Measurements from ENCODE around the gene BAIAP2L1.
"Not testable (repeated sequence)": the region's sequence is repeated elsewhere in the genome, so short reads cannot be mapped to it uniquely, and the experiment has no call there.

BAIAP2L1 gene

DNA sequence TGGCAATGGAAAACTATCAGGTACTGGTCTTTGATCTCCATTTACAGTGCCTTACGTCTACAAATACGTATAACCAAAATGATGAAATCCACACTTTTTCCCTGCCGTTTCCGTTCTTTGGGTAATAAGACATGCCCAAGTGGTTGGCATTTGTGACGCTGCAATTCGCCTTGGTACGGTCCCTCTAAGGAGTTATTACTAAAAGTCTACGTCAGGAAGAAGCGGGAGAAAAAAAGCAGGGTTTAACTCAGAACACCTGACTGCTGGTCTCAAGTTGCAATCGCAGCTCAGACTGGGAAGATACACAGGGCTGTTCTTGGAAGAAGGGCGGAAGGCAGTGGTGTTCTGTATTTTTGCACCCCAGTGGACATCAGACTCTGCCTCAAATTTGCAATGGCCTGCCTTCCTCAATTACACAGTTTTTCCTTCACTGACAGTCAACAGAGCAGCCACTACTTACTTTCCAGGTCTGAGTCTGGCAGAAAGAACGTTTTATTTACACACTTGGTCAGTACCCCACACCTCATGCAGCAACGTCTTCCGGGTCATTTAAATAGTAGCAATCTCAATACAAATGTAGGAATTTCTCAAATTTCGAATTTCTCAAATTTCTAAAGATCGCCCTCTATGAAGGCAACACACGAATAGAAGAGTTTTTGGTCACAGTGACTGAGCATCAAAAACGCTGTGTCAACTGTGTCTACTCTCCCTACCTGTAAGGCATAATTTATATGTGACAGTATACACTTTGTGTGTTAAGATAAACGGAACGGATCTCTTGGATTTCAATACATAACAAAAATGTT, 2.1 kb downstream of the BAIAP2L1 start:
- DNase-seq: no peak

DNA sequence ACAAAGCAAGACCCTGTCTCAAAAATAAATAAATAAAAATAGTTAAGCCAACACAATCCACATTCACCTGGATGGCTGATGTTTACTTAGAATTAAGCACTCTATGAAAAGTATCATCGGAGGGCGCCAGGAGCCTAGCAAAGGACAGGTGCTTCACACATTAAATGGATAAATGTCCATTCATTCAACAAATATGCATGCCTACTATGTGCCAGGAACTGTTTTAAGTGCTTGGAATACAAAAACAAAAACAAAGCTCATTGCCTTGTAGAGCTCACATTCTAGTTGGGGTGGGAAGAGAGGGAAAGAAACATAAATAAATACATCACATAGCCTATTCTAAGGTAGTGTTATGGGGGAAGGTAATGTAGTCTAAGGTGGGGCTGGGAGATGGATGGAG, 4.1 kb downstream of the BAIAP2L1 start:
- no peak for DNase-seq

DNA sequence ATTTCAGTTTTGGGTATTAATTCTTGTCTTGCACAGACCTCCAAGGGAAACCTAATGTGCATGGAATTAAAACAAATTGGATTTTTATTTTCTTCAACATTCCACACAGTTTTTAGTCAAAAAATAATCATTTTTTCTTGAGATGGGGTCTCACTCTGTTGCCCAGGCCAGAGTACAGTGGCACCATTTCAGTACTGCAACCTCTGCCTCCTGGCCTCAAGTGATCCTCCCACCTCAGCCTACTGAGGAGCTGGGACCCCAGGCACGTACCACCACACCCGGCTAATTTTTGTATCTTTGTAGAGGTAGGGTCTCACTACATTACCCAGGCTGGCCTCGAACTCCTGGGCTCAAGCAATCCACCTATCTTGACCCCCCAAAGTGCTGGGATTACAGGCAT, 4.9 kb downstream of the BAIAP2L1 start:
- no peak for DNase-seq

DNA sequence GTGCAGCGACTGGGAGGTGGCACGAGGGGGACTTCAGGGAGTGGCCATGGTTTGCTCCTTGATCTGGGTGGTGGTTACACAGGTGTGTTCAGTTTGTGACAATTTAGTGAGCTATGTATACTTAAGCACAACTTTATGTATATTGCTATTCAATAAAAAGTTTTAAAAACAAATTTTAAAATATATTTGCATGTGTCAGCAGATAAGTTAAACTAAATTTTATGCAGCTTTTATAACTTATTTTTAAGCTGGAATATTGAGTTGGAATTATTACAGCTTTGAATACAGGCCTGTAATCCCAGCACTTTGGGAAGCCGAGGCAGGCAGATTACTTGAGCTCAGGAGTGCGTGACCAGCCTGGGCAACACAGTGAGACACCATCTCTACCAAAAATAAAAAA, 5.4 kb downstream of the BAIAP2L1 start:
- DNase-seq: no peak

DNA sequence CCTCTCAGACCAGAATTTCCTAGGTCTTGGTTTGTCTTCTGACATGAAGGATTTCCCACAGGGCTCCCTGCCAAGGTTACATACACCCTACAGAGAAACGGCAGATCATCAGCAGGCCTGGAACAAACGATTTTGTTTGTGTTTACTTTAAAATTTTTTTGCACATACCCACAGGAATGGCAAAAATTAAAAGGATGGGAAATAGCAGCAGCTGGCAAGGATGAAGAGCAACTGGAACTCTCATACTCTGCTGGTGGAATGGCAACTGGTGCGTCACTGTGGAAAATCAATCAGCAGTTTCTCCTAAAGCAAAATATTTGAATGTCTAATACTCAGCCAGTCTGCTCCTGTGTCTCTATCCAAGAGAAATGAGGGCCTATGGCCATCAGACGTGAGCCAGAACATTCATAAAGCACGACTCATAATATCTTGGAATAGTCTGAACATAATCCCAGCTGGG, 6.5 kb downstream of the BAIAP2L1 start:
- no peak for DNase-seq

DNA sequence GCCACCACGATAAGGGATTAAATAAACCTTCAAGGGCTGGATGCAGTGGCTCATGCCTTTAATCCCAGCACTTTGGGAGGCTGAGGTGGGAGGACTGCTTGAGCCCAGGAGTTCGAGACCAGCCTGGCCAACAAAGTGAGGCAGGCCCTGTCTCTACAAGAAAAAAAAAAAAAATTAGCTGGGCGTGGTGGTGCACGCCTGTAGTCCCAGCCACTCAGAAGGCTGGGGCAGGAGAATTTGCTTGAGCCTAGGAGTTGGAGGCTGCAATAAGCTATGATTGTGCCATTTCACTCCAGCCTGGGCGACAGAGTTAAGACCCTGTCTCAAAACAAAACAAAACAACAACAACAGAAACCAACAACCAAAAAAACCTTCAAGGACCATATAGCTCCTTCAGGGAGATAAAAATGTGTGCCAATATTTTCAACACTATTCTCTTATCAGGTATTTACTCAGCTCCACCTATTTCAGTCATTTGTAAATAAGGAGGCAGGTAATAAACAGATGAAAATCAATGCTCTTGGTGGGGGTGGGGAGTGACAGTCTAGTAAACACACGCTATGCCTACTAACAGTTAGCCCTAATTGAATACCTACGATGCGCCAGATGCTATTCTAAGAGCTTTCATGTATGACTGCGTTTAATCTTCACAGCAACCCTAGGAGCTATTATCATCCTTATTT, 13.2 kb downstream of the BAIAP2L1 start:
- DNase-seq: no peak

DNA sequence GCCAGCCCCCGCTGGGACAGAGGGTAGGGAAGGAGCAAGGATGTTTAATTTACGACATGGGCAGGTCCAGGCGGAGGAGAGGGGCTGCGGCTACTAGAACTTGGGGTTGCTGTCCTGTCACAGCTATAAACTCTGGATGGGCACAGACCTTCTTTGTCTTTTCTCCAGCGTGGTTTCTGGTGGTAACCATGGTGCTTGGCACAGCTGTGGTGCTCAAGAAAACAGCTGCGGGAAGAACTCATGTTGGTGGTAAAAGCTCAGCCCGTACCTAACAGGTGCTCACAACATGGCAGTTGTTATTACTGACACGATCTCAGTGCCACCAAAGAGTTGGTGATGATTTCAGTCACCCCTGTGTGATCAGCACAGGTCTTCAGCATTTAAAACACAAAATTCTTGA, 13.8 kb downstream of the BAIAP2L1 start:
- no peak for DNase-seq

DNA sequence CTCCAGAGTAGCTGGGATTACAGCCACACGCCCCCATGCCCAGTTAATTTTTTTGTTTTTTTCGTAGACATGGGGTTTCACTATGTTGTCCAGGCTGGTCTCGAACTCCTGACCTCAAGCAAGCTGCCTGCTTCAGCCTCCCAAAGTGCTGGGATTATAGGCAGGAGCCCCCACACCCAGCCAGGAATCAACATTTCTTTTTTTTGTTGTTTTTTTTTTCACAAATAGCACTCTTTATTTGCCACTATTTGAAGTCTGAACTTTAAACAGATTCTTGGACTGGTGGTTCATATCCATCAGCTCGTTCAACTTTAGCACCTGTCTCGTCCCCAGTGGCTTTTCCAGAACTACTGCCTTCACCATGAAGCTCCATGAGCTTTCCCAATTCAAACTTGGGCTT, 15.4 kb downstream of the BAIAP2L1 start:
- not testable (repeated sequence) for DNase-seq

DNA sequence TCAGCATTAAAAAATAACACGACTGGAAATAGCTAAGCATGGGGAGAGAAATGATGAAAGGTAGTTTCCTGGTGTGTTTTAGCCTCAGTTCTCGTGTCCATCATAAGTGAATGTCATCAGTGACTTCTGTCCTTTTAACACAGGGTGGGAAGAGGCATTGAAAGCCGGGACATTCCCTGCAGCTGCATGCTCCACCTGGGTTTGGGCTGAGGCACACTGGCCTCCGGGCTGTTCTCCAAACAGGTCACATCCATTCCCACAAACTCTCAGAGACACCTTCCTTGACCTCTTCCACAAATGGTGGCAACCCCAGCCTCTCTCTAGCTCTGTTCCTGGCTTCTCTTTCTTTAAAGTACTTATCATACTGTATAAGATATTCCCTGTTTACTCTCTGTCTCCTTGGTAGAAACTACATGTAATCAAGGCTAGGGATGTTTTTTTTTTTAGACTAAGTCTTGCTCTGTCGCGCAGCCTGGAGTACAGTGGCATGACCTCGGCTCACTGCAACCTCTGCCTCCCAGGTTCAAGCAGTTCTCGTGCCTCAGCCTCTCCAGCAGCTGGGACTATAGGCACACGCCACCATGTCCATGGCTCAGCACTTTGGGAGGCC, 22.6 kb downstream of the BAIAP2L1 start:
- no peak for DNase-seq

DNA sequence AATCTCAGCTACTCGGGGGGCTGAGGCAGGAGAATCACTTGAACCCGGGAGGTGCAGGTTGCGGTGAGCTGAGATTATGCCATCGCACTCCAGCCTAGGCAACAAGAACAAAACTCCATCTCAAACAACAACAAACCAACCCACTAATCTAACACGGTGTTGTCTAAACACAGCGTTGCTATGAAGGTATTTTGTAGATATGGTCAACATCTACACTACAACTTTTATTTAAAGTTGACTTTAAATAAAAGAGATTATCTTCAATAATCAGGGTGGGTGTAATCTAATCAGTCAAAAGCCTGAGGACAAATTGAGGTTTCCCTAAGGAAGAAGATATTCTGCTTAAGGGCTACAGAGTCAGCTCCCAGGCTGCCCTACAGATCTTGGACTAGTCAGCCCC, 24.2 kb downstream of the BAIAP2L1 start:
- DNase-seq: no peak

DNA sequence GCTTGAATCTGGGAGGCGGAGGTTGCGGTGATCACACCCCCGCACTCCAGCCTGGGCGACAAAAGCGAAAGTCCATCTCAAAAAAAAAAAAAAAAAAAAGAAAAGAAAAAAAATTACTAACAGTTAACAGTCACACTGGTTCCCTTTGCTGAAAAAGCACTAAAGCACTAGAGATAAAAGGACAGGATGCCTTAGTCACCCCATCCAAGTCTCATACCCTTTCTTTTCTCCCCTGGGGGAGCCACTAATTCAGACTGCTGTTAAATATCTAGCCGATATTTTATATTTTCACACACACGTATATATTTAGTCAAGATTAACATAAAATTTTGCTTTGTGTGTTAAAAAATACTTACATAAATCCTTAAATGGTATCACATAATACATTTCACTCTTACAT, 25.2 kb downstream of the BAIAP2L1 start:
- DNase-seq: no peak

DNA sequence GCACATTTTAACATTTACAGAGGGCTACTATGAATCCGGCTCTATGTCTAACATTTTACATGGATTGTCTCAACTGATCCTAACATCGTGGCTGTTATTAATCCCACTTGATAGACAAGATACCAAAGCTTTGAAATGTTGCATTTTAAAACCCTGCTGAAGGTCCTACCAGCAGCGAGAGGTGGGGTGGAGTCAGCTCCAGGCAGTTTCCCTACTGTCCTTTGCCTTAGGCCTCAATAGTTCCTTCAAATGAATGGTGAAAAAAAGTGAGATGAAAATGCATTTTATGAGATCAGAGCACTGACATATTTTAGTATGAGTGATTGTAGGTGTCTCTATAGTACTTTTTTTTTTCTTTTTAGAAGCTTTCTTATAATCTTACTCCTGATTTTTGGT, 26.6 kb downstream of the BAIAP2L1 start:
- no peak for DNase-seq

DNA sequence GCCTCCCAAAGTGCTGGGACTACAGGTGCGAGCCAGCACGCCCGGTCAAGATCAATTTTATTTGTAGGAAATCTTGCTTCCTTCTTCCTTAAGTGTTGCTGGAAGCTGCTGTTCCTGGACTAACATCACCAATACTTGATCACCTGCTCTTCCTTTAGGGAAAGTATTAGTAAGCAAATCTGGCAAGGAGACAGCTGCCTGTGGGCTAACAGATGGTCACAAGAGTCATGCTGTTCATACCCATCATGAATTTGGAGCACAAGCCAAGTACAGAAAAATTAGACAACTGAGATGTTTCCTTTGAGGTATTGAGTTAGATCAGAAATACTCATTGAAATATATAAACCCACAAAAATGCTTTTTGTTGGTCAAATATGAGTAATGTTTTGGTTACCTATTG, 27.9 kb downstream of the BAIAP2L1 start:
- no peak for DNase-seq

DNA sequence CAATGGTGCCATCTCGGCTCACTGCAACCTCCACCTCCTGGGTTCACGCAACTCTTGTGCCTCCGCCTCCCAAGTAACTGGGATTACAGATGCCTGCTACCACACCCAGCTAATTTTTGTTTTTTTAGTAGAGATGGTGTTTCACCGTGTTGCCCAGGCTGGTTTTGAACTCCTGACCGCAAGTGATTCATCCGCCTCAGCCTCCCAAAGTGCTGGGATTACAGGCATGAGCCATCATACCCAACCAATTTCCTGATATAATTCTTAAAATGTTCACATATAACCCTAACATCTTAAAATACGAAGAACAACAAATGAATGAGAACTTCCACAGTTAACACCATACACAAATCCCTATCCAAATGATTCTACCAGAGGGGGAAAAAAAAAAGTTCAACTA, 31.2 kb downstream of the BAIAP2L1 start:
- no peak for DNase-seq

DNA sequence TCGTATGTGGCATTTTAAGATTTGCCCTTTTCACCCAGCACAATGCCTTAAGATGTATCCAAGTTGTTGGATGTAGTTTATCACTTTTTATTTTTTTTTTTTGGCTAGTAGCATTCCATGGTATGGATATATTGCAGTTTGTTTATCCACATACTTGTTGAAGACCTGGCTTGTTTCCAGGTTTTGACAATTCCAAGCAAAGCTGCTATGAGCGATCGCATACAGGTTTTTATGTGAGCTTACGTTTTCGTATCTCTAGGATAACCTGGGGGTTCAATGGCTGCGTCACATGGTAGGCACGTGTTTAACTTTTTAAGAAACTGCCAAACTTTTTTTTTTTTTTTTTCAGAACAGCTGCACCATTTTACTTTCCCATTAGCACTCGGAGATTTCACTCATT, 32.2 kb downstream of the BAIAP2L1 start:
- DNase-seq: no peak

DNA sequence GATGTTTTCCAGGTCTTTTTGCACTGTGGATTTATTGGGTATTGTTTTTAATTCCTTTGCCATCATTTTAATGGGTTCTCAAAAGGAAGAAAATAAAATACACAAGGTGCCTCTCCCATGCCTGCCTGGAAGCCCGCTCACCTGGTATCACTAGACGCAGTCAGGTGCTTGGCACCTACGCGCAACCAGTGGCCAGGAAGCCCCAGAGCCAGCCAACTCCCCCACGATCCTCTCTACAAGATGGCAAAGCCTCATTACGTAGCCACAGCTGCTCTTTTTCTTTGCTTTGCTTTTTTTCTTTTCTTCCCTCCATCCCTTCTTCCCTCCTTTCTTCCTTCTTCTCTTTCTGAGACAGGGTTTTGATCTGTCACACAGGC, 34.3 kb downstream of the BAIAP2L1 start:
- DNase-seq: no peak

DNA sequence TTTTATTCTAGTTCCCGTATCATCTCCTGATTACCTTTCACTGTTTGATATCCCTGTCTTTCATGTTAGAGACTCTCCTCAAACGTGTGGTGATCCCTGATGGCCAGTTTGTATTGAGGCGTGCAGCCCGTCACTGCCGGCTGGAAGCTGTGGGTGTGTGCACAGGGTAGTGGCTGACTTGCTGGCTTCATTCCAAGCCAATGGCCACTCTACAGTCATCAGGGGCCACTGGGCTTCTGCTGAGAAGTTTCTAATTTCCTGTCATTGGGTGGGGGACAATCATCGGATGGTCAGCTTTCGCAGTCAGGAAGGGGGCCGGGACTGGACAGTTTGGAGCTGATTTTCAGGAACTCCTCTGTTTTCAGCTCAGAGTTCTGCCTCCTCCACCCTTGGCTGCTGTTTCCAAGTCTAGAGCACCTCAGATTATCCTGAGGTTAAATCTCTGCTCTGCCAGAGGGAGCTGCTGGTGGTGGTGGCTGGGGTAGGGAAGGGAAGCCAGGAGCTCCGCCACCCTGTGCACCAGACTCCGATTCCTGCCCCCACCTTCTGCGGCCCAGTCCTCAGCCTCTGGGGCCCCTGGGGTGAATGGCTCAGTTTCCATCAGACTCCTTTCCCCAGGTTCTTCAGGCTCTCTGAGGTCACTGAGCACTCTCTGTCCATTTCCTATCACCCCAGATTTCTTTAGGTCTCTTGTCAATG, 34.9 kb downstream of the BAIAP2L1 start:
- no peak for DNase-seq

DNA sequence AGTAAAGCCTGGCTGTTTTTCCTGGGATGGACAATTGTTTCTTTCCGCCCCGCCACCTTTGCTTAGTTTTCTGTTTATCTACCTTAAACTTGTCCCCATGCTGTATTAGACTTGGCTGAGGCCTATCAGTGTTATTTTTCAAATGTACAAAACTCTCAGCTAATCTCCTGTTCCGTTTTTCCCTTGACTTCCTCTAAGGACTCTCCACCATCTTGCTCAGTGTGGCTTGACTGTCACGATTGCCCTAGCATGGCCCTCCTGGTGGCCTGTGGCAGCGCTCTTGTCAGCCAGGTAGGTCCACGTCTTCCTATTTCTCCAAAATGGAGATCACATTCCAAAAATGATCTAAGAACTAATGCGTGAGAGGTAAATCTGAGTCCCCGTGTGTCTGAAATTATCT, 36.7 kb downstream of the BAIAP2L1 start:
- no peak for DNase-seq

DNA sequence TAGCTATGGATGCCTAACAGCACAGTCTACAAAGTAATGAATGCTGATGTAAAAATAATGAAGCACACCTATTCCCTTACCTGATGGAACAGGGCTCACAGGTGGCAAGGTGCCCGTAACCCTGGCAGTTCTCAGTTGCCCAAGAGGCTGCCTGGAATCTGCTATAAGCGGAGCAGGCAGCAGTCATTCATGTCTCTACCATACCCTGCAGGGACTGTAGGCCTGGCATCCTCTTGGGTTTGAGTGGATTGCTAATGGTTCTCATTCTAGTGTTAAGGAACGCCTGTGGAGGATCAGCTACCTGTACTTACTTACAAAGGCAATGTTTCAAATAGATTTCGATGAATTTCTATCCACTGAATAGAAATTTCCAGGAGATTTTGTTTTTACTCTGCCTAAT, 38.4 kb downstream of the BAIAP2L1 start:
- no peak for DNase-seq

DNA sequence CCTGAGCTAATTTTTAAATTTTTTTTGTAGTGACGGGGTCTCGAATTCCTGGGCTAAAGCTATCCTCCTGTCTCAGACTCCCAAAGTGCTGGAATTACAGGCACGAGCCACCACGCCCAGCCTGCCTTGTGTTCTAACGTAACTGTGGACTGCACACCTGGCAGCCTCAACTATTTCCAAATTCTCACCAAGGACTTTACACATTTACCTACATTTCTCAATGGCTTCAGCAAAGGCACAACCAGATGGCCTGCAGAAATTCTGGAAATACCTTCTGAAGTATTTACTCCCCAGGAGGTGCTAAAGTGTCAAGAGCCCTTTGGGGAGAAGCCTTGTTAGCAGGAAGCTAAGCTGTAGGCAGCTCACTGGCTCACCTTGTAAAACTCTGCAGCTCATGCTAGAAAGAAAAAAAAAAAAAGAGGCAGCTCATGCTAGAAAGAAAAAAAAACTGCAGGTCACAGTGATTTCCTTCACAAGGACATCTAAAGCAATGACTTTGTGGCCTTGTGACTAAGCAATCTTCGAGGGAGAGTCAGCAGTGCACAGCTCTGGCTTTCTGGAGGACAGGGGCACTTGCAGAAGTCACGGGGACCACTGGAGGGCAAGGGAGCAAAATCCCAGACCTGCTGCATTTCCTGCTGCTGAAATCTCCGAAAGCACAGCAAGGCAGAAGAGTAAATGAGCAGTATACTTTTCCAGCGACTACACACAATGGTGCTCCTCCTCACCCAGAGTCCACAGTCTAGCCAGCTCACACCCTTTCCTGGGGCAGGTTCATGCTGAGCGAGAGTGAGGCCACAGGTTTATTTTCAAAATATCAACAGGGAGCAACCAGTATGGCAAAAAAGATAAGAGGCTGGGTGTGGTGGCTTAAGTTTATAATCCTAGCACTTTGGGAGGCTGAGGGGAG, 40.4 kb downstream of the BAIAP2L1 start:
- DNase-seq: no peak

DNA sequence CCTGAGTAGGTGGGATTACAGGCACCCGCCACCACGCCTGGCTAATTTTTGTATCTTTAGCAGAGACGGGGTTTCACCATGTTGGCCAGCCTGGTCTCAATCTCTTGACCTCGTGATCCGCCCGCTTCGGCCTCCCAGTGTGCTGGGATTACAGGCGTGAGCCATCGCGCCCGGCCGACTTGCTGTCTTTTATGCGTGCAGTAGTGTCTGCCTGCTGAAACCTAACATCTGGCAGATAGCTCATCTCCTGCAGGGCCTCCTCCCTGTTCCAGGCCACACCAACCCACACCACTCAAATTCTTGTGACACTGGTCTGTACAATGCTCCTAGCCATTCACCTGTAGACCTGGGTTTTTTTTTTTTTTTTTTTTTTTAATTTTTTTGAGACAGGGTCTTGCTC, 41.5 kb downstream of the BAIAP2L1 start:
- no peak for DNase-seq

DNA sequence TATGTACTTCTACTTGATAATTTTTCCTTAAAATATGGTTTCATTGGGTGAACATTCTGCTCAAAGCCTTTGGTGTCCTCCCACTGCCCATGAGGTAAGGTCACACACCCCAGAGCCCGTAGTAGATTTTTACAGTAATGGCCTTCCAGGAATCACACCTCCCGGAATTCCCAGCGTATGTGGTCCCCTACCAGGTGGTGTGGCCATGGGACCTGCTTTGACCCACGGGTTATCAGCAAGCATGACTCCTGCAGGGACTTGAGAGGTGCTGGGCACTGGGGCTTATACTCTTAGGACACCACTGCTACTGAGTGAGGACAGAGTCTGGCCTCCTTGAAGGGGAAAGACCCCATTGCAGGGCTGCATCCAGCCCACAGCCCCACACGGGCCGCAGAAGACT, 42.2 kb downstream of the BAIAP2L1 start:
- no peak for DNase-seq

DNA sequence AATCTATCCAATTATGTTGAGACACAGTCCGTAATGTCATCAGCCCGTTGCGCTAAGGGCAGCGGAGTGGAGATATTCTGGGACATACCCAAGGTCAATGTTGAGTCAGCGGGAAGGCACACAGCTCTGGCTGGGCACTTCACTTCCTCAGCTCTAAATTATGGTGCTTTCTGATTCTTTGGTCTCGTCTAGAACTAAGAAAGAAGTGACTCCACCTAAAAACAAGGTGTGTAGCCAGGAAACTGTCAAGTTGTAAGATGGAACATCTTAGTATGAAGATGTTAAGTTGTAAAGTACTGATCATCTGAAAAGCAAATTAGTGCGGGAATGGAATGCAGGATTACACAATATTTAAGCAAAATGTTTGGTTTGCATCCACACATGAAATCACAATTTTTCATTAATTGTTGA, 43.1 kb downstream of the BAIAP2L1 start:
- DNase-seq: no peak

All from activated CD4-positive, alpha-beta T cell treated with anti-CD3 and anti-CD28 coated beads for 1 hour (primary cell).